Renal pelvis (tissue), 4 donors: Measurements from ENCODE around the gene ME3. TPM values are rescaled to one million over a fixed set of nuclear protein-coding genes. Genes with fewer than 3 reads are reported as not detected.
A peak's percentile ranks its signal among the peaks of the same experiment; 100 is the strongest.
"Not testable (repeated sequence)": the region's sequence is repeated elsewhere in the genome, so short reads cannot be mapped to it uniquely, and the experiment has no call there.

Source experiments
- DNase-seq: peaks from one replicate; pipeline ENCODE4 v3.0.0-alpha.2; 2013
- polyA plus RNA-seq, 3 donors: library from polyadenylated mRNA; unstranded; fragments of 120-200 nt; gene quantifications; one replicate each; pipeline ENCODE4 v1.2.1, GENCODE V29; 2013; ENCODE audit not compliant: insufficient read length in 3 of 3

The ME3 gene
- polyA plus RNA-seq, 3 donors: 24.7 to 31.1 (median 28.2) TPM

- no peak for DNase-seq
These were observed 48.7 kb downstream of the ME3 start for GRCh38 chr11:86623736-86624135.

- DNase-seq: no peak
These were observed 49.3 kb downstream of the ME3 start for GRCh38 chr11:86623041-86623621.

- DNase-seq: no peak
These were observed 50.6 kb downstream of the ME3 start for GRCh38 chr11:86621854-86622253.

GRCh38 chr11:86620891-86621521 is 51.4 kb downstream of the ME3 start:
- DNase-seq: no peak

- DNase-seq: not testable (repeated sequence)
These were observed 53.0 kb downstream of the ME3 start for GRCh38 chr11:86619428-86619827.

GRCh38 chr11:86617502-86617901 is 54.9 kb downstream of the ME3 start:
- DNase-seq: no peak

GRCh38 chr11:86615487-86615886 is 56.9 kb downstream of the ME3 start:
- no peak for DNase-seq

GRCh38 chr11:86610559-86611341 is 61.7 kb downstream of the ME3 start:
- no peak for DNase-seq

- peak; percentile 65 for DNase-seq
These were observed 64.1 kb downstream of the ME3 start for GRCh38 chr11:86608251-86608799.

- DNase-seq: no peak
These were observed 65.5 kb downstream of the ME3 start for GRCh38 chr11:86606836-86607481.

- no peak for DNase-seq
These were observed 66.1 kb downstream of the ME3 start for GRCh38 chr11:86606270-86606835.

GRCh38 chr11:86596861-86597586 is 75.4 kb downstream of the ME3 start:
- DNase-seq: no peak

GRCh38 chr11:86595955-86596354 is 76.5 kb downstream of the ME3 start:
- DNase-seq: no peak

- DNase-seq: no peak
These were observed 77.0 kb downstream of the ME3 start for GRCh38 chr11:86595451-86595850.

- DNase-seq: no peak
These were observed 77.7 kb downstream of the ME3 start for GRCh38 chr11:86594746-86595145.

GRCh38 chr11:86593833-86594232 is 78.6 kb downstream of the ME3 start:
- DNase-seq: no peak

GRCh38 chr11:86592659-86593451 is 79.6 kb downstream of the ME3 start:
- DNase-seq: peak; percentile 74

- no peak for DNase-seq
These were observed 80.3 kb downstream of the ME3 start for GRCh38 chr11:86592047-86592591.

- DNase-seq: no peak
These were observed 80.8 kb downstream of the ME3 start for GRCh38 chr11:86591631-86592030.
